ENCODE results near the gene CDC42EP4. TPM values are rescaled to one million over a fixed set of nuclear protein-coding genes. Genes with fewer than 3 reads are reported as not detected.

The CDC42EP4 gene
- total RNA-seq, 2 experiments from 2014 or later, result not detected

GRCh38 chr17:73279704-73280103 is 32.1 kb downstream of the CDC42EP4 start:
- H3K27ac ChIP-seq (ENCODE audit: low read depth, low read length, poor library complexity, severe bottlenecking), result no peak overlapping the region
- H3K4me3 ChIP-seq (ENCODE audit: low read depth, low read length, poor library complexity, severe bottlenecking), result no peak overlapping the region
- no peak overlapping the region for H3K4me2 ChIP-seq (ENCODE audit: low read length)
- no peaks in the 10 kb centered on the region for H3K36me3 ChIP-seq (ENCODE audit: insufficient read depth, low read length)
- no peak for DNase-seq (ENCODE audit: low spot score)
- no TSS peak for BruUV-seq (replicated peaks)
- intact Hi-C loops (cut with micrococcal nuclease; ENCODE audit: unreplicated experiment), result no loop called here
- H3K79me2 ChIP-seq (ENCODE audit: insufficient read depth, low read depth, low read length), result no peaks in the 10 kb centered on the region
- H3K9me2 ChIP-seq (ENCODE audit: insufficient read depth, low read length), result no peaks in the 10 kb centered on the region
- H3K4me1 ChIP-seq (ENCODE audit: insufficient read depth, low read length, poor library complexity, severe bottlenecking), result no peaks in the 10 kb centered on the region
- no peaks in the 10 kb centered on the region for H3K9me3 ChIP-seq (ENCODE audit: low read length)
- H4K20me1 ChIP-seq (ENCODE audit: insufficient read depth, low read length), result no peaks in the 10 kb centered on the region
- ChIA-PET POLR2A (no interaction called here), CTCF (ENCODE audit: unreplicated experiment) (no interaction called here)
- no peak overlapping the region for H2AFZ ChIP-seq (ENCODE audit: low read length)
- TF ChIP-seq EZH2phosphoT487 (IDR thresholded peaks at IDR 0.05; ENCODE audit: borderline replicate concordance, low read depth, low read length) (no peak), CTCF (conservative IDR thresholded peaks at IDR 0.05; ENCODE audit: low read length) (no peak)

GRCh38 chr17:73278465-73279453 is 33.0 kb downstream of the CDC42EP4 start:
- ChIA-PET POLR2A (interaction anchor here (0.6 to 1.1 kb wide), 2 partner anchors 12 to 13 kb away, joined by 3 to 7 read pairs; no protein-coding TSS in a partner anchor), CTCF (ENCODE audit: unreplicated experiment) (no interaction called here)
- intact Hi-C loops (cut with micrococcal nuclease; ENCODE audit: unreplicated experiment), result no loop called here
- Histone ChIP-seq H3K4me1 (ENCODE audit: insufficient read depth, low read length, poor library complexity, severe bottlenecking) (no peaks in the 10 kb centered on the region), H3K4me2 (ENCODE audit: low read length) (no peak overlapping the region), H3K27ac (ENCODE audit: low read depth, low read length, poor library complexity, severe bottlenecking) (no peak overlapping the region), H3K9me2 (ENCODE audit: insufficient read depth, low read length) (no peaks in the 10 kb centered on the region), H3K9me3 (ENCODE audit: low read length) (no peaks in the 10 kb centered on the region), H3K4me3 (ENCODE audit: low read depth, low read length, poor library complexity, severe bottlenecking) (no peak overlapping the region), H3K79me2 (ENCODE audit: insufficient read depth, low read depth, low read length) (no peaks in the 10 kb centered on the region), H3K36me3 (ENCODE audit: insufficient read depth, low read length) (no peaks in the 10 kb centered on the region), H2AFZ (ENCODE audit: low read length) (no peak overlapping the region), H4K20me1 (ENCODE audit: insufficient read depth, low read length) (no peaks in the 10 kb centered on the region)
- TF ChIP-seq CTCF (conservative IDR thresholded peaks at IDR 0.05; ENCODE audit: low read length) (no peak), EZH2phosphoT487 (IDR thresholded peaks at IDR 0.05; ENCODE audit: borderline replicate concordance, low read depth, low read length) (no peak)
- BruUV-seq (replicated peaks), result no TSS peak
- DNase-seq (ENCODE audit: low spot score), result no peak

- H3K27ac ChIP-seq (ENCODE audit: low read depth, low read length, poor library complexity, severe bottlenecking), result no peak overlapping the region
- no peak overlapping the region for H3K4me2 ChIP-seq (ENCODE audit: low read length)
- DNase-seq (ENCODE audit: low spot score), result no peak
- H3K9me2 ChIP-seq (ENCODE audit: insufficient read depth, low read length), result no peaks in the 10 kb centered on the region
- TF ChIP-seq CTCF (conservative IDR thresholded peaks at IDR 0.05; ENCODE audit: low read length), result no peak
- no peak for TF ChIP-seq EZH2phosphoT487 (IDR thresholded peaks at IDR 0.05; ENCODE audit: borderline replicate concordance, low read depth, low read length)
- H3K4me1 ChIP-seq (ENCODE audit: insufficient read depth, low read length, poor library complexity, severe bottlenecking), result no peaks in the 10 kb centered on the region
- H3K36me3 ChIP-seq (ENCODE audit: insufficient read depth, low read length), result no peaks in the 10 kb centered on the region
- no peak overlapping the region for H2AFZ ChIP-seq (ENCODE audit: low read length)
- no TSS peak for BruUV-seq (replicated peaks)
- H3K79me2 ChIP-seq (ENCODE audit: insufficient read depth, low read depth, low read length), result no peaks in the 10 kb centered on the region
- no peaks in the 10 kb centered on the region for H4K20me1 ChIP-seq (ENCODE audit: insufficient read depth, low read length)
- ChIA-PET CTCF (ENCODE audit: unreplicated experiment) (no interaction called here), POLR2A (interaction anchor here (0.6 to 1.1 kb wide), 2 partner anchors 11 to 12 kb away, joined by 3 to 7 read pairs; no protein-coding TSS in a partner anchor)
- intact Hi-C loops (cut with micrococcal nuclease; ENCODE audit: unreplicated experiment), result no loop called here
- no peak overlapping the region for H3K4me3 ChIP-seq (ENCODE audit: low read depth, low read length, poor library complexity, severe bottlenecking)
- no peaks in the 10 kb centered on the region for H3K9me3 ChIP-seq (ENCODE audit: low read length)
Measured at GRCh38 chr17:73278049-73278464, 33.7 kb downstream of the CDC42EP4 start.
